WTC11 (cell line): Measurements from ENCODE around the gene OST4. TPM values are rescaled to one million over a fixed set of nuclear protein-coding genes. Genes with fewer than 3 reads are reported as not detected.
A peak's percentile ranks its signal among the peaks of the same experiment; 100 is the strongest.

Experiments
- ATAC-seq: fragments of 200-7000 bp; cut with Tn5 transposase; 2 replicates; pipeline ENCODE4 v1.10.0; 2021; ENCODE audit warnings: mild to moderate bottlenecking, moderate library complexity
- CTCF ChIA-PET: fragments of 300-600 bp; sonication (Branson Sonifier 250); formaldehyde crosslinking; loops from one replicate; lab custom pipeline; 2021; ENCODE audit warnings: antibody characterized with exemption; lab: Charles Lee
- POLR2A ChIA-PET: fragments of 350-600 bp; sonication (Branson Sonifier 250); formaldehyde crosslinking; loops from one replicate; lab custom pipeline; 2021; ENCODE audit warnings: antibody characterized with exemption; lab: Charles Lee
- DNase-seq: peaks from one replicate; pipeline ENCODE4 v3.0.0; 2021; ENCODE audit warnings: low spot score
- H3K27ac Mint-ChIP-seq: 2 replicates; pipeline ENCODE4 v1.8.0; 2021; ENCODE audit warnings: mixed read lengths
- H3K27me3 Mint-ChIP-seq: 2 replicates; pipeline ENCODE4 v1.8.0; 2021; ENCODE audit warnings: low read depth, mild to moderate bottlenecking, moderate library complexity, mixed read lengths
- H3K36me3 Mint-ChIP-seq: 2 replicates; pipeline ENCODE4 v1.8.0; 2021; ENCODE audit warnings: mixed read lengths
- H3K4me1 Mint-ChIP-seq: 2 replicates; pipeline ENCODE4 v1.8.0; 2022; ENCODE audit warnings: mixed read lengths
- H3K4me3 Mint-ChIP-seq: 2 replicates; pipeline ENCODE4 v1.8.0; 2021; ENCODE audit warnings: mild to moderate bottlenecking, moderate library complexity, mixed read lengths
- H3K9me3 Mint-ChIP-seq: 2 replicates; pipeline ENCODE4 v1.8.0; 2021; ENCODE audit warnings: mixed read lengths
- IRF2 ChIP-seq: sonication (generic); formaldehyde crosslinking; IDR thresholded peaks from 2 replicates; pipeline ENCODE4 v1.8.0; 2022; ENCODE audit warnings: low read depth, missing genetic modification reagents, borderline replicate concordance
- MYBL2 ChIP-seq: sonication (generic); formaldehyde crosslinking; IDR thresholded peaks from 2 replicates; pipeline ENCODE4 v1.8.1; 2023; ENCODE audit warnings: mild to moderate bottlenecking, moderate library complexity, missing genetic modification reagents
- NFYB ChIP-seq: sonication (generic); formaldehyde crosslinking; conservative IDR thresholded peaks from 2 replicates; pipeline ENCODE4 v1.8.0; 2022; ENCODE audit warnings: low read depth, missing genetic modification reagents
- NR1H2 ChIP-seq: sonication (generic); formaldehyde crosslinking; IDR thresholded peaks from 2 replicates; pipeline ENCODE4 v1.9.0; 2021; ENCODE audit warnings: mild to moderate bottlenecking, moderate library complexity, missing genetic modification reagents
- NR2C2 ChIP-seq: sonication (generic); formaldehyde crosslinking; IDR thresholded peaks from 2 replicates; pipeline ENCODE4 v1.8.0; 2022; ENCODE audit warnings: mild to moderate bottlenecking, missing genetic modification reagents
- RELA ChIP-seq: sonication (generic); formaldehyde crosslinking; IDR thresholded peaks from 2 replicates; pipeline ENCODE4 v1.8.1; 2022; ENCODE audit warnings: missing genetic modification reagents, mild to moderate bottlenecking, borderline replicate concordance
- RORB ChIP-seq: fragments of 250-450 bp; sonication (Bioruptor Pico); IDR thresholded peaks from 2 replicates; pipeline ENCODE4 v1.9.0; 2021; ENCODE audit warnings: mild to moderate bottlenecking
- SMAD3 ChIP-seq: sonication (generic); formaldehyde crosslinking; IDR thresholded peaks from 2 replicates; pipeline ENCODE4 v1.8.0; 2022; ENCODE audit warnings: missing genetic modification reagents, mild to moderate bottlenecking, borderline replicate concordance
- SOX15 ChIP-seq: fragments of 250-450 bp; sonication (Bioruptor Pico); IDR thresholded peaks from 2 replicates; pipeline ENCODE4 v1.9.0; 2021; ENCODE audit warnings: mild to moderate bottlenecking
- TEAD4 ChIP-seq: sonication (generic); formaldehyde crosslinking; IDR thresholded peaks from 2 replicates; pipeline ENCODE4 v1.8.0; 2022; ENCODE audit warnings: mild to moderate bottlenecking, missing genetic modification reagents
- ZNF121 ChIP-seq: sonication (generic); formaldehyde crosslinking; IDR thresholded peaks from 2 replicates; pipeline ENCODE4 v1.8.0; 2023; ENCODE audit warnings: missing genetic modification reagents
- ZNF219 ChIP-seq: sonication (generic); formaldehyde crosslinking; IDR thresholded peaks from 2 replicates; pipeline ENCODE4 v1.8.0; 2023; ENCODE audit warnings: missing genetic modification reagents, mild to moderate bottlenecking, borderline replicate concordance
- ZNF671 ChIP-seq: fragments of 250-450 bp; sonication (Bioruptor Pico); IDR thresholded peaks from 2 replicates; pipeline ENCODE4 v1.8.0; 2021; ENCODE audit warnings: mild to moderate bottlenecking
- total RNA-seq: library from RNA; stranded (reverse); gene quantifications from 3 replicates; pipeline ENCODE4 v1.2.3, GENCODE V29; 2021
- TF ChIP-seq, protein P1 (sequence below): sonication (generic); formaldehyde crosslinking; IDR thresholded peaks from 2 replicates; pipeline ENCODE4 v1.8.1; 2022; ENCODE audit warnings: mild to moderate bottlenecking, missing genetic modification reagents, moderate library complexity, borderline replicate concordance
- TF ChIP-seq, protein P2 (sequence below): sonication (generic); formaldehyde crosslinking; IDR thresholded peaks from 2 replicates; pipeline ENCODE4 v1.8.1; 2023; ENCODE audit warnings: mild to moderate bottlenecking, missing genetic modification reagents, borderline replicate concordance
- TF ChIP-seq, protein P3 (sequence below): fragments of 250-450 bp; sonication (Bioruptor Pico); IDR thresholded peaks from 2 replicates; pipeline ENCODE4 v1.8.0; 2021; ENCODE audit warnings: mild to moderate bottlenecking
- TF ChIP-seq, protein P4 (sequence below): sonication (generic); formaldehyde crosslinking; IDR thresholded peaks from 2 replicates; pipeline ENCODE4 v1.8.1; 2022; ENCODE audit warnings: low read depth, missing genetic modification reagents, borderline replicate concordance
- TF ChIP-seq, protein P5 (sequence below): sonication (generic); formaldehyde crosslinking; IDR thresholded peaks from 2 replicates; pipeline ENCODE4 v1.8.1; 2023; ENCODE audit warnings: mild to moderate bottlenecking, moderate library complexity, missing genetic modification reagents
- TF ChIP-seq, protein P6 (sequence below): sonication (generic); formaldehyde crosslinking; IDR thresholded peaks from 2 replicates; pipeline ENCODE4 v1.8.1; 2023; ENCODE audit warnings: mild to moderate bottlenecking, missing genetic modification reagents
- TF ChIP-seq, protein P7 (sequence below): sonication (generic); formaldehyde crosslinking; IDR thresholded peaks from 2 replicates; pipeline ENCODE4 v1.8.0; 2023; ENCODE audit warnings: mild to moderate bottlenecking, missing genetic modification reagents
- TF ChIP-seq, protein P8 (sequence below): sonication (generic); formaldehyde crosslinking; IDR thresholded peaks from 2 replicates; pipeline ENCODE4 v1.8.0; 2022; ENCODE audit warnings: mild to moderate bottlenecking, missing genetic modification reagents

The OST4 gene
- total RNA-seq, 1 experiment from 2014 or later = 210 TPM

DNA sequence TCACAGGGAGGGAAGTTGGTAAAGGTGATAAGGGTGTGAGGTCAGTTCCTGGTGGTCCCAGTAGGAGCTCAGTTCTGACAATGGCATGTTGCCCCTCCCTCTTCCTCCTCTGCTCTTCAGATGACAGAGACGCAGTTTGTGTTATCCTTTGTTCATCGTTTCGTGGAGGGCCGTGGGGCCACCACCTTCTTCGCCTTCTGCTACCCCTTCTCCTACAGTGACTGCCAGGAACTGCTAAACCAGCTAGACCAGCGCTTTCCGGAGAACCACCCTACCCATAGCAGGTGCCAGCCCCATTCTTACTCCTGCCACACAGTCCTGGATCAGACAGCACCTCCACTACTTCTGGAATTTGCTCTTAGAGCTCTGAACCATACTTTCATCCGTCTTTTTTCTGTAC lies 17.7 kb downstream of the OST4 start (continued):
- TF ChIP-seq, protein P1, sequence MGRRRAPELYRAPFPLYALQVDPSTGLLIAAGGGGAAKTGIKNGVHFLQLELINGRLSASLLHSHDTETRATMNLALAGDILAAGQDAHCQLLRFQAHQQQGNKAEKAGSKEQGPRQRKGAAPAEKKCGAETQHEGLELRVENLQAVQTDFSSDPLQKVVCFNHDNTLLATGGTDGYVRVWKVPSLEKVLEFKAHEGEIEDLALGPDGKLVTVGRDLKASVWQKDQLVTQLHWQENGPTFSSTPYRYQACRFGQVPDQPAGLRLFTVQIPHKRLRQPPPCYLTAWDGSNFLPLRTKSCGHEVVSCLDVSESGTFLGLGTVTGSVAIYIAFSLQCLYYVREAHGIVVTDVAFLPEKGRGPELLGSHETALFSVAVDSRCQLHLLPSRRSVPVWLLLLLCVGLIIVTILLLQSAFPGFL (CRISPR knock-in tag) = no peak
- TF ChIP-seq ZNF121 (CRISPR knock-in tag) = no peak
- TF ChIP-seq, protein P2, sequence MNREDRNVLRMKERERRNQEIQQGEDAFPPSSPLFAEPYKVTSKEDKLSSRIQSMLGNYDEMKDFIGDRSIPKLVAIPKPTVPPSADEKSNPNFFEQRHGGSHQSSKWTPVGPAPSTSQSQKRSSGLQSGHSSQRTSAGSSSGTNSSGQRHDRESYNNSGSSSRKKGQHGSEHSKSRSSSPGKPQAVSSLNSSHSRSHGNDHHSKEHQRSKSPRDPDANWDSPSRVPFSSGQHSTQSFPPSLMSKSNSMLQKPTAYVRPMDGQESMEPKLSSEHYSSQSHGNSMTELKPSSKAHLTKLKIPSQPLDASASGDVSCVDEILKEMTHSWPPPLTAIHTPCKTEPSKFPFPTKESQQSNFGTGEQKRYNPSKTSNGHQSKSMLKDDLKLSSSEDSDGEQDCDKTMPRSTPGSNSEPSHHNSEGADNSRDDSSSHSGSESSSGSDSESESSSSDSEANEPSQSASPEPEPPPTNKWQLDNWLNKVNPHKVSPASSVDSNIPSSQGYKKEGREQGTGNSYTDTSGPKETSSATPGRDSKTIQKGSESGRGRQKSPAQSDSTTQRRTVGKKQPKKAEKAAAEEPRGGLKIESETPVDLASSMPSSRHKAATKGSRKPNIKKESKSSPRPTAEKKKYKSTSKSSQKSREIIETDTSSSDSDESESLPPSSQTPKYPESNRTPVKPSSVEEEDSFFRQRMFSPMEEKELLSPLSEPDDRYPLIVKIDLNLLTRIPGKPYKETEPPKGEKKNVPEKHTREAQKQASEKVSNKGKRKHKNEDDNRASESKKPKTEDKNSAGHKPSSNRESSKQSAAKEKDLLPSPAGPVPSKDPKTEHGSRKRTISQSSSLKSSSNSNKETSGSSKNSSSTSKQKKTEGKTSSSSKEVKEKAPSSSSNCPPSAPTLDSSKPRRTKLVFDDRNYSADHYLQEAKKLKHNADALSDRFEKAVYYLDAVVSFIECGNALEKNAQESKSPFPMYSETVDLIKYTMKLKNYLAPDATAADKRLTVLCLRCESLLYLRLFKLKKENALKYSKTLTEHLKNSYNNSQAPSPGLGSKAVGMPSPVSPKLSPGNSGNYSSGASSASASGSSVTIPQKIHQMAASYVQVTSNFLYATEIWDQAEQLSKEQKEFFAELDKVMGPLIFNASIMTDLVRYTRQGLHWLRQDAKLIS = no peak
- no peak for TF ChIP-seq MYBL2 (CRISPR knock-in tag)
- TF ChIP-seq, protein P3, sequence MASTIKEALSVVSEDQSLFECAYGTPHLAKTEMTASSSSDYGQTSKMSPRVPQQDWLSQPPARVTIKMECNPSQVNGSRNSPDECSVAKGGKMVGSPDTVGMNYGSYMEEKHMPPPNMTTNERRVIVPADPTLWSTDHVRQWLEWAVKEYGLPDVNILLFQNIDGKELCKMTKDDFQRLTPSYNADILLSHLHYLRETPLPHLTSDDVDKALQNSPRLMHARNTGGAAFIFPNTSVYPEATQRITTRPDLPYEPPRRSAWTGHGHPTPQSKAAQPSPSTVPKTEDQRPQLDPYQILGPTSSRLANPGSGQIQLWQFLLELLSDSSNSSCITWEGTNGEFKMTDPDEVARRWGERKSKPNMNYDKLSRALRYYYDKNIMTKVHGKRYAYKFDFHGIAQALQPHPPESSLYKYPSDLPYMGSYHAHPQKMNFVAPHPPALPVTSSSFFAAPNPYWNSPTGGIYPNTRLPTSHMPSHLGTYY = no peak
- no peak for TF ChIP-seq NR2C2 (CRISPR knock-in tag)
- no peak for TF ChIP-seq NR1H2 (CRISPR knock-in tag)
- TF ChIP-seq, protein P4, sequence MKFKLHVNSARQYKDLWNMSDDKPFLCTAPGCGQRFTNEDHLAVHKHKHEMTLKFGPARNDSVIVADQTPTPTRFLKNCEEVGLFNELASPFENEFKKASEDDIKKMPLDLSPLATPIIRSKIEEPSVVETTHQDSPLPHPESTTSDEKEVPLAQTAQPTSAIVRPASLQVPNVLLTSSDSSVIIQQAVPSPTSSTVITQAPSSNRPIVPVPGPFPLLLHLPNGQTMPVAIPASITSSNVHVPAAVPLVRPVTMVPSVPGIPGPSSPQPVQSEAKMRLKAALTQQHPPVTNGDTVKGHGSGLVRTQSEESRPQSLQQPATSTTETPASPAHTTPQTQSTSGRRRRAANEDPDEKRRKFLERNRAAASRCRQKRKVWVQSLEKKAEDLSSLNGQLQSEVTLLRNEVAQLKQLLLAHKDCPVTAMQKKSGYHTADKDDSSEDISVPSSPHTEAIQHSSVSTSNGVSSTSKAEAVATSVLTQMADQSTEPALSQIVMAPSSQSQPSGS (CRISPR knock-in tag) = no peak
- no peak for TF ChIP-seq SOX15 (CRISPR knock-in tag)

DNA sequence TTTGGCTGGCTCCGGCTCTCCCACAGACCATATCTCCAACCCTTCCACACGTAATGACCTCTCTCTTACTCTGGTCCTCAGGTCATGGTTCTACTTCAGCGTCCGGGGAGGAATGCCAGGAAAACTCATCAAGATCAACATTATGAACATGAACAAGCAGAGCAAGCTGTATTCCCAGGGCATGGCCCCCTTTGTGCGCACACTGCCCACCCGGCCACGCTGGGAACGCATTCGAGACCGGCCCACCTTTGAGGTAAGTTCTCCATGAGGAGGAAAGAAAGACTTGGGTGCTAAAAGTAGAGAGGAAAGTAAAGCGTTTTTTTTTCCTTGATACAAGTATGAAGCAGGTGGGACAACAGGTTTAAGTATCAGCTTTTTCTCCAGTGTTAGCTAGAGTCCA lies 18.1 kb downstream of the OST4 start:
- no peak for ATAC-seq
- Mint-ChIP-seq H3K27ac (no peak overlapping the region), H3K9me3 (peaks cover 1% of the 10 kb centered on the region; the same call in 1 of the 2 replicates), H3K4me1 (peaks cover 12% of the 10 kb centered on the region), H3K36me3 (peaks cover 26% of the 10 kb centered on the region), H3K27me3 (peaks cover 10% of the 10 kb centered on the region), H3K4me3 (peak overlapping the region; percentile 26; the same call in 1 of the 2 replicates)
- CTCF ChIA-PET = interaction anchor here (1.1 to 4.4 kb wide), 3 partner anchors 28 to 33 kb away, joined by 3 to 38 read pairs (median 5); partner anchors contain the start of gene KHK
- DNase-seq = no peak
- POLR2A ChIA-PET = no interaction called here
- TF ChIP-seq SMAD3 (CRISPR knock-in tag) = no peak
- TF ChIP-seq, protein P5, sequence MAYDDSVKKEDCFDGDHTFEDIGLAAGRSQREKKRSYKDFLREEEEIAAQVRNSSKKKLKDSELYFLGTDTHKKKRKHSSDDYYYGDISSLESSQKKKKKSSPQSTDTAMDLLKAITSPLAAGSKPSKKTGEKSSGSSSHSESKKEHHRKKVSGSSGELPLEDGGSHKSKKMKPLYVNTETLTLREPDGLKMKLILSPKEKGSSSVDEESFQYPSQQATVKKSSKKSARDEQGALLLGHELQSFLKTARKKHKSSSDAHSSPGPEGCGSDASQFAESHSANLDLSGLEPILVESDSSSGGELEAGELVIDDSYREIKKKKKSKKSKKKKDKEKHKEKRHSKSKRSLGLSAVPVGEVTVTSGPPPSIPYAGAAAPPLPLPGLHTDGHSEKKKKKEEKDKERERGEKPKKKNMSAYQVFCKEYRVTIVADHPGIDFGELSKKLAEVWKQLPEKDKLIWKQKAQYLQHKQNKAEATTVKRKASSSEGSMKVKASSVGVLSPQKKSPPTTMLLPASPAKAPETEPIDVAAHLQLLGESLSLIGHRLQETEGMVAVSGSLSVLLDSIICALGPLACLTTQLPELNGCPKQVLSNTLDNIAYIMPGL (CRISPR knock-in tag) = no peak
- no peak for TF ChIP-seq IRF2 (CRISPR knock-in tag)
- TF ChIP-seq TEAD4 = no peak
- TF ChIP-seq RORB (CRISPR knock-in tag) = no peak
- TF ChIP-seq, protein P6, sequence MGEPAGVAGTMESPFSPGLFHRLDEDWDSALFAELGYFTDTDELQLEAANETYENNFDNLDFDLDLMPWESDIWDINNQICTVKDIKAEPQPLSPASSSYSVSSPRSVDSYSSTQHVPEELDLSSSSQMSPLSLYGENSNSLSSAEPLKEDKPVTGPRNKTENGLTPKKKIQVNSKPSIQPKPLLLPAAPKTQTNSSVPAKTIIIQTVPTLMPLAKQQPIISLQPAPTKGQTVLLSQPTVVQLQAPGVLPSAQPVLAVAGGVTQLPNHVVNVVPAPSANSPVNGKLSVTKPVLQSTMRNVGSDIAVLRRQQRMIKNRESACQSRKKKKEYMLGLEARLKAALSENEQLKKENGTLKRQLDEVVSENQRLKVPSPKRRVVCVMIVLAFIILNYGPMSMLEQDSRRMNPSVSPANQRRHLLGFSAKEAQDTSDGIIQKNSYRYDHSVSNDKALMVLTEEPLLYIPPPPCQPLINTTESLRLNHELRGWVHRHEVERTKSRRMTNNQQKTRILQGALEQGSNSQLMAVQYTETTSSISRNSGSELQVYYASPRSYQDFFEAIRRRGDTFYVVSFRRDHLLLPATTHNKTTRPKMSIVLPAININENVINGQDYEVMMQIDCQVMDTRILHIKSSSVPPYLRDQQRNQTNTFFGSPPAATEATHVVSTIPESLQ = no peak
- TF ChIP-seq ZNF219 (CRISPR knock-in tag) = no peak
- TF ChIP-seq, protein P7, sequence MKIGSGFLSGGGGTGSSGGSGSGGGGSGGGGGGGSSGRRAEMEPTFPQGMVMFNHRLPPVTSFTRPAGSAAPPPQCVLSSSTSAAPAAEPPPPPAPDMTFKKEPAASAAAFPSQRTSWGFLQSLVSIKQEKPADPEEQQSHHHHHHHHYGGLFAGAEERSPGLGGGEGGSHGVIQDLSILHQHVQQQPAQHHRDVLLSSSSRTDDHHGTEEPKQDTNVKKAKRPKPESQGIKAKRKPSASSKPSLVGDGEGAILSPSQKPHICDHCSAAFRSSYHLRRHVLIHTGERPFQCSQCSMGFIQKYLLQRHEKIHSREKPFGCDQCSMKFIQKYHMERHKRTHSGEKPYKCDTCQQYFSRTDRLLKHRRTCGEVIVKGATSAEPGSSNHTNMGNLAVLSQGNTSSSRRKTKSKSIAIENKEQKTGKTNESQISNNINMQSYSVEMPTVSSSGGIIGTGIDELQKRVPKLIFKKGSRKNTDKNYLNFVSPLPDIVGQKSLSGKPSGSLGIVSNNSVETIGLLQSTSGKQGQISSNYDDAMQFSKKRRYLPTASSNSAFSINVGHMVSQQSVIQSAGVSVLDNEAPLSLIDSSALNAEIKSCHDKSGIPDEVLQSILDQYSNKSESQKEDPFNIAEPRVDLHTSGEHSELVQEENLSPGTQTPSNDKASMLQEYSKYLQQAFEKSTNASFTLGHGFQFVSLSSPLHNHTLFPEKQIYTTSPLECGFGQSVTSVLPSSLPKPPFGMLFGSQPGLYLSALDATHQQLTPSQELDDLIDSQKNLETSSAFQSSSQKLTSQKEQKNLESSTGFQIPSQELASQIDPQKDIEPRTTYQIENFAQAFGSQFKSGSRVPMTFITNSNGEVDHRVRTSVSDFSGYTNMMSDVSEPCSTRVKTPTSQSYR (CRISPR knock-in tag) = no peak
- TF ChIP-seq RELA (CRISPR knock-in tag) = no peak
- TF ChIP-seq NFYB = no peak
- TF ChIP-seq, protein P8, sequence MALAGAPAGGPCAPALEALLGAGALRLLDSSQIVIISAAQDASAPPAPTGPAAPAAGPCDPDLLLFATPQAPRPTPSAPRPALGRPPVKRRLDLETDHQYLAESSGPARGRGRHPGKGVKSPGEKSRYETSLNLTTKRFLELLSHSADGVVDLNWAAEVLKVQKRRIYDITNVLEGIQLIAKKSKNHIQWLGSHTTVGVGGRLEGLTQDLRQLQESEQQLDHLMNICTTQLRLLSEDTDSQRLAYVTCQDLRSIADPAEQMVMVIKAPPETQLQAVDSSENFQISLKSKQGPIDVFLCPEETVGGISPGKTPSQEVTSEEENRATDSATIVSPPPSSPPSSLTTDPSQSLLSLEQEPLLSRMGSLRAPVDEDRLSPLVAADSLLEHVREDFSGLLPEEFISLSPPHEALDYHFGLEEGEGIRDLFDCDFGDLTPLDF (CRISPR knock-in tag) = no peak
- TF ChIP-seq ZNF671 (CRISPR knock-in tag) = no peak
